ENCODE measurements around the gene SSTR3. TPM values are rescaled to one million over a fixed set of nuclear protein-coding genes. Genes with fewer than 3 reads are reported as not detected.

Gene SSTR3
- total and polyA plus RNA-seq, 2 experiments from 2014 or later: not detected

DNA sequence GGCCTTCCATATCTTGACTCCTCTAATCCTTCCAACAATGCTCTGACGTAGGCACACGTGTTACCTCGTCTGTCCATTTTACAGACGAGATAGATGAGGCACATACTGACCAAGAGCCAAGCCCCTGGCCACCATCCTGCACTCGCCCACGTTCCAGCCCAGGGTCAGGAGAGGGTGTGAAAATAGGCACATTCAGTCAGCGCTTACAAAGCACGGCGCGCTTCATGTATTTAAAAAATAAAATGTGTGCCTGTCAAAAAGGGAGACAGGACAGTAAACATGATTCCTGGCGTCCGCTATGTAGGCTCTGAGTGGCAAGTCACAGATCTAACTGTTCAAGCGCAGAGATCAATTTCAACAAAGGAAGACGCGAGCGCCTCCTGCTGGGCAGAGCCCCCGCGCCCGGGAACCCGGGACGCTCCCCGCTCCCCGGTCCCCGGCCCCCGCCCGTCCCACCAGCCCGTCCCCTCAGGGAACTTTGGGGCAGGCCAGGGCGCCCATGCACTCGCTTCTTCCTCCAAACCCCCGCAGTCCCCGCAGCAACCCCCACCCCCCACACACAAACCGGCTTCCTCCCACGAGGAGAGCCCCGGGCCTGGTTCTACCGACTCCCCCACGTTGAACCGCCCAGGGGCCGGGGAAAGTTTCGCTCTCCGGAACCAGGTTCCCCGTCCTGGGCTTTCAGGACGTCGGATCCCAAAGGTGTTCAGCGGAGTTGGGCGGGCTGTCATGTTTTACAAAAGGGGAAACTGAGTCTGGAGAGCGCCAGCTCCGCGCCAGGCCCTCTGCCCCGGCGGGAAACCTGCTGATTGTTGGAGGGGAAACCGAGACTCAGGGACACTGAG, 13.8 kb downstream of the SSTR3 start:
- no peaks in the 10 kb centered on the region for H3K27me3 ChIP-seq (replicated peaks; ENCODE audit: insufficient read depth)
- H3K27ac ChIP-seq: peak overlapping the region; percentile 62
- no peaks in the 10 kb centered on the region for H3K9me3 ChIP-seq (ENCODE audit: low read depth)
- in situ Hi-C loops (cut with MboI): no loop called here
- H3K4me3 ChIP-seq: peak overlapping the region; percentile 79
- no peaks in the 10 kb centered on the region; the same call in 1 of the 2 replicates for H4K20me1 ChIP-seq (ENCODE audit: insufficient read depth)
- peak overlapping the region; percentile 81 for H2AFZ ChIP-seq
- H3K36me3 ChIP-seq (ENCODE audit: low read depth): no peaks in the 10 kb centered on the region
- peaks cover 29% of the 10 kb centered on the region for H3K4me1 ChIP-seq (ENCODE audit: insufficient read depth)
- WGBS, 2 experiments (ENCODE audit: low coverage in 1 of 2, low lambda C conversion rate in 2 of 2, missing lambda C conversion rate in 2 of 2): 2% methylated on average over 36 to 42 of the region's 51 CpGs
- peak; percentile 84 for DNase-seq
- H3K9me2 ChIP-seq (ENCODE audit: insufficient read depth): no peaks in the 10 kb centered on the region
- no peaks in the 10 kb centered on the region for H3K79me2 ChIP-seq (ENCODE audit: insufficient read depth)
- H3K4me2 ChIP-seq (ENCODE audit: unreplicated experiment): peak overlapping the region; percentile 92
- H3F3A ChIP-seq (ENCODE audit: insufficient read depth): peaks cover 9% of the 10 kb centered on the region
- H3K9ac ChIP-seq: peak overlapping the region; percentile 77
- no peak for TF ChIP-seq EZH2 (IDR thresholded peaks at IDR 0.05; ENCODE audit: insufficient read depth, poor library complexity, severe bottlenecking)
- TF ChIP-seq EZH2phosphoT487 (IDR thresholded peaks at IDR 0.05; ENCODE audit: insufficient read depth, low read depth): no peak

GRCh38 chr22:37197451-37198257, 14.6 kb downstream of the SSTR3 start:
- peak overlapping the region; percentile 62 for H3K27ac ChIP-seq
- peak; percentile 89 for DNase-seq
- TF ChIP-seq EZH2 (IDR thresholded peaks at IDR 0.05; ENCODE audit: insufficient read depth, poor library complexity, severe bottlenecking) (no peak), EZH2phosphoT487 (IDR thresholded peaks at IDR 0.05; ENCODE audit: insufficient read depth, low read depth) (no peak)
- no peaks in the 10 kb centered on the region for H3K36me3 ChIP-seq (ENCODE audit: low read depth)
- in situ Hi-C loops (cut with MboI): no loop called here
- H3K9ac ChIP-seq: peak overlapping the region; percentile 77; the same call in 1 of the 2 replicates
- no peaks in the 10 kb centered on the region for H3K9me3 ChIP-seq (ENCODE audit: low read depth)
- no peaks in the 10 kb centered on the region; the same call in 1 of the 2 replicates for H4K20me1 ChIP-seq (ENCODE audit: insufficient read depth)
- peak overlapping the region; percentile 79; the same call in 1 of the 2 replicates for H3K4me3 ChIP-seq
- H3K4me2 ChIP-seq (ENCODE audit: unreplicated experiment): peak overlapping the region; percentile 92
- no peaks in the 10 kb centered on the region for H3K27me3 ChIP-seq (replicated peaks; ENCODE audit: insufficient read depth)
- 16 to 20% methylated on average over 12 of the region's 12 CpGs for WGBS, 2 experiments (ENCODE audit: low coverage in 1 of 2, low lambda C conversion rate in 2 of 2, missing lambda C conversion rate in 2 of 2)
- no peak overlapping the region for H2AFZ ChIP-seq
- no peaks in the 10 kb centered on the region for H3K9me2 ChIP-seq (ENCODE audit: insufficient read depth)
- peaks cover 29% of the 10 kb centered on the region for H3K4me1 ChIP-seq (ENCODE audit: insufficient read depth)
- H3F3A ChIP-seq (ENCODE audit: insufficient read depth): peaks cover 9% of the 10 kb centered on the region
- H3K79me2 ChIP-seq (ENCODE audit: insufficient read depth): no peaks in the 10 kb centered on the region

- in situ Hi-C loops (cut with MboI): no loop called here
Observed at GRCh38 chr22:37196539-37197450, 15.5 kb downstream of the SSTR3 start.

More at GRCh38 chr22:37196539-37197450, 15.5 kb downstream of the SSTR3 start:
- H3K27me3 ChIP-seq (replicated peaks; ENCODE audit: insufficient read depth): no peaks in the 10 kb centered on the region
- TF ChIP-seq EZH2 (IDR thresholded peaks at IDR 0.05; ENCODE audit: insufficient read depth, poor library complexity, severe bottlenecking): no peak
- TF ChIP-seq EZH2phosphoT487 (IDR thresholded peaks at IDR 0.05; ENCODE audit: insufficient read depth, low read depth): no peak
- H3K9me2 ChIP-seq (ENCODE audit: insufficient read depth): no peaks in the 10 kb centered on the region
- H3K36me3 ChIP-seq (ENCODE audit: low read depth): no peaks in the 10 kb centered on the region
- WGBS, 2 experiments (ENCODE audit: low coverage in 1 of 2, low lambda C conversion rate in 2 of 2, missing lambda C conversion rate in 2 of 2): 53% methylated on average over 14 of the region's 14 CpGs
- H3K79me2 ChIP-seq (ENCODE audit: insufficient read depth): no peaks in the 10 kb centered on the region
- 0 out of 2 replicates have a peak overlapping the region, but pooled peaks have one; percentile 27 for H3K9ac ChIP-seq
- no peak overlapping the region for H3K4me3 ChIP-seq
- no peaks in the 10 kb centered on the region for H3K9me3 ChIP-seq (ENCODE audit: low read depth)
- H3K27ac ChIP-seq: peak overlapping the region; percentile 62
- peak; percentile 94 for DNase-seq
- H3K4me1 ChIP-seq (ENCODE audit: insufficient read depth): peaks cover 29% of the 10 kb centered on the region
- H2AFZ ChIP-seq: no peak overlapping the region
- H3F3A ChIP-seq (ENCODE audit: insufficient read depth): peaks cover 9% of the 10 kb centered on the region
- no peaks in the 10 kb centered on the region; the same call in 1 of the 2 replicates for H4K20me1 ChIP-seq (ENCODE audit: insufficient read depth)
- peak overlapping the region; percentile 54 for H3K4me2 ChIP-seq (ENCODE audit: unreplicated experiment)

Data from GM23248 (cell line).